ENCODE results near the gene DMRTC1.
"Not testable (repeated sequence)": the region's sequence is repeated elsewhere in the genome, so short reads cannot be mapped to it uniquely, and the experiment has no call there.

The DMRTC1 gene
- total RNA-seq = 0 reads per million in 3 donors

GRCh38 chrX:72943819-72944169, at the start of gene DMRTC1:
Gene DMRTC1 (minus strand): TSS chrX:72943837. CDS start chrX:72875694, 68,143 bp downstream.
- H3K9me3 ChIP-seq (ENCODE audit: control insufficient read depth, low read length); DNase-seq; H3K36me3 ChIP-seq (ENCODE audit: control insufficient read depth, insufficient read depth, low read length); H3K4me3 ChIP-seq (ENCODE audit: insufficient read depth, low read depth, low read length, poor library complexity, severe bottlenecking); H3K4me1 ChIP-seq (ENCODE audit: control insufficient read depth, insufficient read depth, low read length, poor library complexity, severe bottlenecking); H3K27ac ChIP-seq (ENCODE audit: insufficient read depth, low read length, poor library complexity, severe bottlenecking); H3K27me3 ChIP-seq (replicated peaks; ENCODE audit: control insufficient read depth, insufficient read depth, low read length, poor library complexity, severe bottlenecking): not testable (repeated sequence)

GRCh38 chrX:72980894-72981469, 37.3 kb upstream of the DMRTC1 start:
- H3K27me3 ChIP-seq (replicated peaks; ENCODE audit: control insufficient read depth, insufficient read depth, low read length, poor library complexity, severe bottlenecking); H3K9me3 ChIP-seq (ENCODE audit: control insufficient read depth, low read length); H3K36me3 ChIP-seq (ENCODE audit: control insufficient read depth, insufficient read depth, low read length): not testable (repeated sequence)

GRCh38 chrX:72974885-72975284, 31.2 kb upstream of the DMRTC1 start:
- H3K4me1 ChIP-seq (ENCODE audit: control insufficient read depth, insufficient read depth, low read length, poor library complexity, severe bottlenecking) = not testable (repeated sequence)

More at GRCh38 chrX:72980894-72981469, 37.3 kb upstream of the DMRTC1 start:
- not testable (repeated sequence) for H3K4me1 ChIP-seq (ENCODE audit: control insufficient read depth, insufficient read depth, low read length, poor library complexity, severe bottlenecking); H3K4me3 ChIP-seq (ENCODE audit: insufficient read depth, low read depth, low read length, poor library complexity, severe bottlenecking); H3K27ac ChIP-seq (ENCODE audit: insufficient read depth, low read length, poor library complexity, severe bottlenecking); DNase-seq

GRCh38 chrX:72971859-72972258, 28.2 kb upstream of the DMRTC1 start:
- H3K36me3 ChIP-seq (ENCODE audit: control insufficient read depth, insufficient read depth, low read length); H3K9me3 ChIP-seq (ENCODE audit: control insufficient read depth, low read length): not testable (repeated sequence)

More at GRCh38 chrX:72974885-72975284, 31.2 kb upstream of the DMRTC1 start:
- H3K4me3 ChIP-seq (ENCODE audit: insufficient read depth, low read depth, low read length, poor library complexity, severe bottlenecking); H3K9me3 ChIP-seq (ENCODE audit: control insufficient read depth, low read length); DNase-seq; H3K27ac ChIP-seq (ENCODE audit: insufficient read depth, low read length, poor library complexity, severe bottlenecking); H3K27me3 ChIP-seq (replicated peaks; ENCODE audit: control insufficient read depth, insufficient read depth, low read length, poor library complexity, severe bottlenecking); H3K36me3 ChIP-seq (ENCODE audit: control insufficient read depth, insufficient read depth, low read length): not testable (repeated sequence)

GRCh38 chrX:72959971-72960370, 16.3 kb upstream of the DMRTC1 start:
- H3K4me3 ChIP-seq (ENCODE audit: insufficient read depth, low read depth, low read length, poor library complexity, severe bottlenecking); H3K9me3 ChIP-seq (ENCODE audit: control insufficient read depth, low read length); H3K36me3 ChIP-seq (ENCODE audit: control insufficient read depth, insufficient read depth, low read length); DNase-seq; H3K4me1 ChIP-seq (ENCODE audit: control insufficient read depth, insufficient read depth, low read length, poor library complexity, severe bottlenecking); H3K27ac ChIP-seq (ENCODE audit: insufficient read depth, low read length, poor library complexity, severe bottlenecking); H3K27me3 ChIP-seq (replicated peaks; ENCODE audit: control insufficient read depth, insufficient read depth, low read length, poor library complexity, severe bottlenecking): not testable (repeated sequence)

More at GRCh38 chrX:72971859-72972258, 28.2 kb upstream of the DMRTC1 start:
- H3K27me3 ChIP-seq (replicated peaks; ENCODE audit: control insufficient read depth, insufficient read depth, low read length, poor library complexity, severe bottlenecking); H3K4me3 ChIP-seq (ENCODE audit: insufficient read depth, low read depth, low read length, poor library complexity, severe bottlenecking); H3K27ac ChIP-seq (ENCODE audit: insufficient read depth, low read length, poor library complexity, severe bottlenecking); DNase-seq; H3K4me1 ChIP-seq (ENCODE audit: control insufficient read depth, insufficient read depth, low read length, poor library complexity, severe bottlenecking): not testable (repeated sequence)

GRCh38 chrX:72943035-72943818, 410 bp downstream of the DMRTC1 start:
- not testable (repeated sequence) for H3K4me3 ChIP-seq (ENCODE audit: insufficient read depth, low read depth, low read length, poor library complexity, severe bottlenecking); H3K27ac ChIP-seq (ENCODE audit: insufficient read depth, low read length, poor library complexity, severe bottlenecking); DNase-seq; H3K4me1 ChIP-seq (ENCODE audit: control insufficient read depth, insufficient read depth, low read length, poor library complexity, severe bottlenecking); H3K9me3 ChIP-seq (ENCODE audit: control insufficient read depth, low read length); H3K36me3 ChIP-seq (ENCODE audit: control insufficient read depth, insufficient read depth, low read length); H3K27me3 ChIP-seq (replicated peaks; ENCODE audit: control insufficient read depth, insufficient read depth, low read length, poor library complexity, severe bottlenecking)

- not testable (repeated sequence) for DNase-seq; H3K27me3 ChIP-seq (replicated peaks; ENCODE audit: control insufficient read depth, insufficient read depth, low read length, poor library complexity, severe bottlenecking); H3K4me1 ChIP-seq (ENCODE audit: control insufficient read depth, insufficient read depth, low read length, poor library complexity, severe bottlenecking); H3K27ac ChIP-seq (ENCODE audit: insufficient read depth, low read length, poor library complexity, severe bottlenecking); H3K9me3 ChIP-seq (ENCODE audit: control insufficient read depth, low read length); H3K4me3 ChIP-seq (ENCODE audit: insufficient read depth, low read depth, low read length, poor library complexity, severe bottlenecking); H3K36me3 ChIP-seq (ENCODE audit: control insufficient read depth, insufficient read depth, low read length)
Measured at GRCh38 chrX:72942272-72942671, 1.4 kb downstream of the DMRTC1 start.

GRCh38 chrX:72937906-72938305, 5.7 kb downstream of the DMRTC1 start, which contains the start of gene FAM236A:
Gene FAM236A (plus strand): TSS chrX:72938206. CDS start chrX:72938263, 57 bp downstream.
- H3K4me1 ChIP-seq (ENCODE audit: control insufficient read depth, insufficient read depth, low read length, poor library complexity, severe bottlenecking); H3K9me3 ChIP-seq (ENCODE audit: control insufficient read depth, low read length); H3K27me3 ChIP-seq (replicated peaks; ENCODE audit: control insufficient read depth, insufficient read depth, low read length, poor library complexity, severe bottlenecking); H3K36me3 ChIP-seq (ENCODE audit: control insufficient read depth, insufficient read depth, low read length); H3K4me3 ChIP-seq (ENCODE audit: insufficient read depth, low read depth, low read length, poor library complexity, severe bottlenecking); H3K27ac ChIP-seq (ENCODE audit: insufficient read depth, low read length, poor library complexity, severe bottlenecking); DNase-seq: not testable (repeated sequence)

- H3K4me3 ChIP-seq (ENCODE audit: insufficient read depth, low read depth, low read length, poor library complexity, severe bottlenecking); DNase-seq; H3K27me3 ChIP-seq (replicated peaks; ENCODE audit: control insufficient read depth, insufficient read depth, low read length, poor library complexity, severe bottlenecking); H3K9me3 ChIP-seq (ENCODE audit: control insufficient read depth, low read length); H3K4me1 ChIP-seq (ENCODE audit: control insufficient read depth, insufficient read depth, low read length, poor library complexity, severe bottlenecking); H3K27ac ChIP-seq (ENCODE audit: insufficient read depth, low read length, poor library complexity, severe bottlenecking); H3K36me3 ChIP-seq (ENCODE audit: control insufficient read depth, insufficient read depth, low read length): not testable (repeated sequence)
Measured at GRCh38 chrX:72936882-72937455, 6.7 kb downstream of the DMRTC1 start.

- H3K27me3 ChIP-seq (replicated peaks; ENCODE audit: control insufficient read depth, insufficient read depth, low read length, poor library complexity, severe bottlenecking); H3K4me1 ChIP-seq (ENCODE audit: control insufficient read depth, insufficient read depth, low read length, poor library complexity, severe bottlenecking); H3K4me3 ChIP-seq (ENCODE audit: insufficient read depth, low read depth, low read length, poor library complexity, severe bottlenecking); H3K36me3 ChIP-seq (ENCODE audit: control insufficient read depth, insufficient read depth, low read length); DNase-seq; H3K9me3 ChIP-seq (ENCODE audit: control insufficient read depth, low read length); H3K27ac ChIP-seq (ENCODE audit: insufficient read depth, low read length, poor library complexity, severe bottlenecking): not testable (repeated sequence)
Measured at GRCh38 chrX:72936455-72936854, 7.2 kb downstream of the DMRTC1 start.

All from effector memory CD4-positive, alpha-beta T cell (primary cell).